ENCODE data around the gene STAG1.
"Not testable (repeated sequence)": the region's sequence is repeated elsewhere in the genome, so short reads cannot be mapped to it uniquely, and the experiment has no call there.

Gene STAG1

DNA sequence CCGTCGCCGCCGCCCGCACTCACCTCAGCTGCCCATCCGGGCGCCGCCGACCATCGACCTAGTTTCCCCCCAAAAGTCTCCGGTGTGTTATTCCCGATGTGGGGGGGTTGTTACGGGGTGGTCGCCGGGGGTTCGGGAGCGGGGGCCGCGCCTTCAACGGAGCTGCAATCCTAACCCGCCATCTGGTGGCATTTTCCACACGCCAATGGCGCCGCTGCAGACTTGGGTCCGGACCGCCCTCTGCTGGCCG lies at the start of gene STAG1:
Gene STAG1, minus strand, starts transcription at position 207 of the 250 bp plus-strand sequence. CDS start 121,480 bp downstream, outside the sequence.
- H3K9me3 ChIP-seq (ENCODE audit: severe bottlenecking) = no peaks in the 10 kb centered on the region
- peak within 1 kb of the TSS; percentile 98 for H3K27ac ChIP-seq
- peak within 1 kb of the TSS; percentile 89 for H3K4me3 ChIP-seq (ENCODE audit: low read depth, low read length)

DNA sequence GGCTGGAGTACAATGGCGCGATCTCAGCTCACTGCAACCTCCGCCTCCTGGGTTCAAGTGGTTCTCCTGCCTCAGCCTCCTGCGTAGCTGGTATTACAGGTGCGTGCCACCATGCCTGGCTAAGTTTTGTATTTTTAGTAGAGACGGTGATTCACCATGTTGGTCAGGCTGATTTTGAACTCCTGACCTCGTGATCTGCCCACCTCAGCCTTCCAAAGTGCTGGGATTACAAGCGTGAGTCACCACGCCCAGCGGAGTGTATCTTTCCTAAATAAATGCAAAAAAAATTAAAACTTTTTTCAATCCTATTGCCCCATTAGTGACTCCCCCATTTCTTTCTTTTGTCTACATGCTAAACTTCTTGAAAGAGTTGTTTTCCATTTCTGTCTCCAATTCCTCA lies 49.0 kb upstream of the STAG1 start:
- not testable (repeated sequence) for H3K27me3 ChIP-seq (ENCODE audit: insufficient read depth, low read depth, severe bottlenecking); H3K27ac ChIP-seq; H3K4me3 ChIP-seq (ENCODE audit: low read depth, low read length); H3K9me3 ChIP-seq (ENCODE audit: severe bottlenecking); H3K36me3 ChIP-seq; DNase-seq

More for the DNA sequence above, at the start of gene STAG1:
- no peaks in the 10 kb centered on the region for H3K36me3 ChIP-seq
- TF ChIP-seq, protein P1, sequence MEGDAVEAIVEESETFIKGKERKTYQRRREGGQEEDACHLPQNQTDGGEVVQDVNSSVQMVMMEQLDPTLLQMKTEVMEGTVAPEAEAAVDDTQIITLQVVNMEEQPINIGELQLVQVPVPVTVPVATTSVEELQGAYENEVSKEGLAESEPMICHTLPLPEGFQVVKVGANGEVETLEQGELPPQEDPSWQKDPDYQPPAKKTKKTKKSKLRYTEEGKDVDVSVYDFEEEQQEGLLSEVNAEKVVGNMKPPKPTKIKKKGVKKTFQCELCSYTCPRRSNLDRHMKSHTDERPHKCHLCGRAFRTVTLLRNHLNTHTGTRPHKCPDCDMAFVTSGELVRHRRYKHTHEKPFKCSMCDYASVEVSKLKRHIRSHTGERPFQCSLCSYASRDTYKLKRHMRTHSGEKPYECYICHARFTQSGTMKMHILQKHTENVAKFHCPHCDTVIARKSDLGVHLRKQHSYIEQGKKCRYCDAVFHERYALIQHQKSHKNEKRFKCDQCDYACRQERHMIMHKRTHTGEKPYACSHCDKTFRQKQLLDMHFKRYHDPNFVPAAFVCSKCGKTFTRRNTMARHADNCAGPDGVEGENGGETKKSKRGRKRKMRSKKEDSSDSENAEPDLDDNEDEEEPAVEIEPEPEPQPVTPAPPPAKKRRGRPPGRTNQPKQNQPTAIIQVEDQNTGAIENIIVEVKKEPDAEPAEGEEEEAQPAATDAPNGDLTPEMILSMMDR (IDR thresholded peaks at IDR 0.05; ENCODE audit: low read depth, low read length) = peak; percentile 95
- H3K27me3 ChIP-seq (ENCODE audit: insufficient read depth, low read depth, severe bottlenecking) = no peaks in the 10 kb centered on the region
- DNase-seq = no peak

DNA sequence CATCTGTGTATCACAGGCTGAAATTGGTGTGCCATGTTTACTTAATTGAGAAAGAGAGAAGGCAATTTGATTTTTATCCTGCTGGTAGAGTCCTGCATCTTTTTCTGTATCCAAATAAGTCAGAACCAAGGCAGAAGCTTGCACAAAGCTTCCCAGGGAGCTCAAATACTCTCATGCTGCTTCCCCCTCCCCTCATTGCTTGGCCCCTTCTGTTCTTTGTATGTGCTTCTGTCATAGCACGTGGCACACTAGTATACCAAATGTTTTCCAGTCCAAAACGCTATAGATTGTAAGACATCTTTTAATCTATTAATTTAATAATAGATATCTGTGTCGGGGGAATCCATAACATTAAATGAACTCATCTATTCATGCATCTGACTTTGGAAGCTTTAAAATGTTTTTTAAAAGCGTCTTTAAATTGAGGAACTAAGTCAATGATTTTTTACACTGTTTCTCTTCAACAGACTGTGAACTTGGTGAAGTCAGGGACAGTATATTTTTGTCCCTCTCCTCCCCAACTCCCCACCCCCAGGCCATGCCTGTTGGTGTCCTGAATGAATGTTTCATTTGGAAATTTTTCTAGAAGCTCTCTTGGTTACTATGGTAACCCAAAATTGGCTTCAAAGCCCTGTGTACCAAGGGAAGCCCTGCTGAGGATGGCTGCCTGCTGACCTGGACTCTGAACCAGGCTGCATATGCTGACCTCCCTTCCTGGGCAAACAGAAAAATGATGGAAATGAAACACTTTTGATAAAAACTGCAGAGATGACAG lies 40.6 kb upstream of the STAG1 start:
- Histone ChIP-seq H3K27me3 (ENCODE audit: insufficient read depth, low read depth, severe bottlenecking) (no peaks in the 10 kb centered on the region), H3K36me3 (no peaks in the 10 kb centered on the region), H3K27ac (no peak overlapping the region), H3K9me3 (ENCODE audit: severe bottlenecking) (no peaks in the 10 kb centered on the region), H3K4me3 (ENCODE audit: low read depth, low read length) (no peak overlapping the region)
- TF ChIP-seq, protein P1 (IDR thresholded peaks at IDR 0.05; ENCODE audit: low read depth, low read length) = no peak
- DNase-seq = no peak

DNA sequence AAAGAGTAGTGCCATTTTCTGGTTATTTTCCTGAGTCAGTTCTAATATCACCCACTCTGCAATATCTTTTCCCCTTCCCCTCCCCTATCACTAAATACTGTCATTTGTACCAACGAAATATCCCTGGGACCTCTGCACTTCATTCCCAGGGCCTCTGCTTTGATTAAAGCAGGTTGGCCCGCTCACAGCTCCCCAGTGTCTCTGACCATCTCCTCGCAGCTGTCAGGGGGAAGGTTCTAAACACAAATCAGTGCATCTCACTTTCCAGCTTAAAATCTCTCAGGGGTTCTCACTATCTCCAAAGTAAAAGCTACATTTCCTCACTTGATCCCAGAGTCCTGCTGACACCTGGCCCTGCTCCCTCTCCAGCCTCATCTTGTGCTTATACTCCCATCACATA lies 38.6 kb upstream of the STAG1 start:
- no peak for DNase-seq
- H3K9me3 ChIP-seq (ENCODE audit: severe bottlenecking) = no peaks in the 10 kb centered on the region
- no peaks in the 10 kb centered on the region for H3K27me3 ChIP-seq (ENCODE audit: insufficient read depth, low read depth, severe bottlenecking)
- H3K27ac ChIP-seq = no peak overlapping the region
- no peak overlapping the region for H3K4me3 ChIP-seq (ENCODE audit: low read depth, low read length)
- TF ChIP-seq, protein P1 (IDR thresholded peaks at IDR 0.05; ENCODE audit: low read depth, low read length) = no peak
- H3K36me3 ChIP-seq = no peaks in the 10 kb centered on the region

DNA sequence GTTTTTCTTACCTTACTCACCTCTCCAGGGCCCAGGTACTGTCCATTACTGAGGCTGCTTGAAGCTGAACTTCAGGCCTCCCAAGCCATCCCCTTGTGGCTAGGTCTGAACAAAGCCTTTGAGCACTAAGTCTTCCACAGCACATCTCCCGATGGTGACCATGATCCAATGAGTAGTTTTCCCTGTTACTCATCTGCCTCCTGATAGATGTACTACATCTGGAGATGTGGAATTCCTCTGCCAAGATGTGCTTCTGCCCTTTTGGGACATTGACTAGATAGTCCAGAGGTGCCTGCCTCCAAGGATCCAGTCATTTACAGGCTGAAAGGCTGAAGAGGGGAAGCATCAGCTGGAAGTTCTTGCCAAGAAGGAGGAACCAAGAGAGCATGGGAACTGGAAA lies 37.8 kb upstream of the STAG1 start:
- TF ChIP-seq, protein P1 (IDR thresholded peaks at IDR 0.05; ENCODE audit: low read depth, low read length) = no peak
- DNase-seq = no peak
- no peak overlapping the region for H3K4me3 ChIP-seq (ENCODE audit: low read depth, low read length)

DNA sequence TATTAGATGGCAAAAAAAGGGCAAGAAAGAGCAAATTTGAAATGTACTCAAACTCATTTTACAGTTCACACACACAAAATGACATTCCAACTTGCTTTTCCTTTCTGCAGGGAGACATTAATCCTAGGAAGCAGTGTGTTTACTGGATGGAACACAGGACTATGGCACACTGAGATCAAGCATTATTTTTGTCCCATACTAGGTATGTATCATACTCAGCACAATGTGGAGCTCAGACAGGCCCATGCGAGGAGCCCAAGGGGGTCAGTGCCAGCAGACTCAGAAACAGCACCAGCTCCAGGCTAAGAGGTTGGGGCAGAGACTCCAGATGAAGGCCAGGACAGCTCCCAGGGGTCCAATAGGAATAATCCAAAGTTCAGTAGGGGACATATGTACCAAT lies 36.0 kb upstream of the STAG1 start:
- DNase-seq = no peak
- no peaks in the 10 kb centered on the region for H3K27me3 ChIP-seq (ENCODE audit: insufficient read depth, low read depth, severe bottlenecking)
- no peaks in the 10 kb centered on the region for H3K36me3 ChIP-seq
- H3K9me3 ChIP-seq (ENCODE audit: severe bottlenecking) = no peaks in the 10 kb centered on the region
- no peak overlapping the region for H3K4me3 ChIP-seq (ENCODE audit: low read depth, low read length)
- TF ChIP-seq, protein P1 (IDR thresholded peaks at IDR 0.05; ENCODE audit: low read depth, low read length) = no peak
- no peak overlapping the region for H3K27ac ChIP-seq

More for the DNA sequence above, 37.8 kb upstream of the STAG1 start:
- Histone ChIP-seq H3K27me3 (ENCODE audit: insufficient read depth, low read depth, severe bottlenecking) (no peaks in the 10 kb centered on the region), H3K9me3 (ENCODE audit: severe bottlenecking) (no peaks in the 10 kb centered on the region), H3K36me3 (no peaks in the 10 kb centered on the region), H3K27ac (no peak overlapping the region)
